ENCODE data around the gene ELFN2.
"Not testable (repeated sequence)": the region's sequence is repeated elsewhere in the genome, so short reads cannot be mapped to it uniquely, and the experiment has no call there.

ELFN2 gene

DNA sequence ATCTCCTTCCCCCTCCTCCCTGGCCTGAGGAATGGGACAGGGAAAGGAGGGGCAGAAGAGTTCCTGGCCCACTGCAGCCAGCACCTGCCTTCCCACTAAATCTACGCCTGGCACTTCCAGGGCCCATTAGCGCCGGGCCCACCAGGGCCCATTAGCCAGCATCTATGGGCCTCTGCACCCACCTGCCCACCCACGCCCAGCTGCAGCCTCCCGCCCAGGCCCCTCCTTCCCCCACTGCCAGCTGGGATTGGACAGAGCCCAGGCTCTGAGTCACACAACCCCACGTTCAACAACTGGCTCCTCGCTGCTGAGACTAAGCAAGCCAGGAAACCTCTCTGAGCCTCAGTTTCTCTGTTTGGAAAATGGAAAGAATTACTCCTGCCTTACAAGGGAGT, 96.2 kb downstream of the ELFN2 start:
- Histone ChIP-seq H3K4me1 (ENCODE audit: control insufficient read depth in 1 of 2, insufficient read depth in 1 of 2, low read depth in 1 of 2, low read length in 1 of 2) (no peaks in the 10 kb centered on the region), H3K9me3 (no peaks in the 10 kb centered on the region), H3K4me3 (ENCODE audit: low read depth in 1 of 2, low read length in 1 of 2) (no peak overlapping the region), H3K27ac (no peak overlapping the region), H3K36me3 (no peaks in the 10 kb centered on the region), H3K27me3 (peaks cover 98% of the 10 kb centered on the region)
- TF ChIP-seq, protein P1, sequence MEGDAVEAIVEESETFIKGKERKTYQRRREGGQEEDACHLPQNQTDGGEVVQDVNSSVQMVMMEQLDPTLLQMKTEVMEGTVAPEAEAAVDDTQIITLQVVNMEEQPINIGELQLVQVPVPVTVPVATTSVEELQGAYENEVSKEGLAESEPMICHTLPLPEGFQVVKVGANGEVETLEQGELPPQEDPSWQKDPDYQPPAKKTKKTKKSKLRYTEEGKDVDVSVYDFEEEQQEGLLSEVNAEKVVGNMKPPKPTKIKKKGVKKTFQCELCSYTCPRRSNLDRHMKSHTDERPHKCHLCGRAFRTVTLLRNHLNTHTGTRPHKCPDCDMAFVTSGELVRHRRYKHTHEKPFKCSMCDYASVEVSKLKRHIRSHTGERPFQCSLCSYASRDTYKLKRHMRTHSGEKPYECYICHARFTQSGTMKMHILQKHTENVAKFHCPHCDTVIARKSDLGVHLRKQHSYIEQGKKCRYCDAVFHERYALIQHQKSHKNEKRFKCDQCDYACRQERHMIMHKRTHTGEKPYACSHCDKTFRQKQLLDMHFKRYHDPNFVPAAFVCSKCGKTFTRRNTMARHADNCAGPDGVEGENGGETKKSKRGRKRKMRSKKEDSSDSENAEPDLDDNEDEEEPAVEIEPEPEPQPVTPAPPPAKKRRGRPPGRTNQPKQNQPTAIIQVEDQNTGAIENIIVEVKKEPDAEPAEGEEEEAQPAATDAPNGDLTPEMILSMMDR (IDR thresholded peaks at IDR 0.05), result no peak

DNA sequence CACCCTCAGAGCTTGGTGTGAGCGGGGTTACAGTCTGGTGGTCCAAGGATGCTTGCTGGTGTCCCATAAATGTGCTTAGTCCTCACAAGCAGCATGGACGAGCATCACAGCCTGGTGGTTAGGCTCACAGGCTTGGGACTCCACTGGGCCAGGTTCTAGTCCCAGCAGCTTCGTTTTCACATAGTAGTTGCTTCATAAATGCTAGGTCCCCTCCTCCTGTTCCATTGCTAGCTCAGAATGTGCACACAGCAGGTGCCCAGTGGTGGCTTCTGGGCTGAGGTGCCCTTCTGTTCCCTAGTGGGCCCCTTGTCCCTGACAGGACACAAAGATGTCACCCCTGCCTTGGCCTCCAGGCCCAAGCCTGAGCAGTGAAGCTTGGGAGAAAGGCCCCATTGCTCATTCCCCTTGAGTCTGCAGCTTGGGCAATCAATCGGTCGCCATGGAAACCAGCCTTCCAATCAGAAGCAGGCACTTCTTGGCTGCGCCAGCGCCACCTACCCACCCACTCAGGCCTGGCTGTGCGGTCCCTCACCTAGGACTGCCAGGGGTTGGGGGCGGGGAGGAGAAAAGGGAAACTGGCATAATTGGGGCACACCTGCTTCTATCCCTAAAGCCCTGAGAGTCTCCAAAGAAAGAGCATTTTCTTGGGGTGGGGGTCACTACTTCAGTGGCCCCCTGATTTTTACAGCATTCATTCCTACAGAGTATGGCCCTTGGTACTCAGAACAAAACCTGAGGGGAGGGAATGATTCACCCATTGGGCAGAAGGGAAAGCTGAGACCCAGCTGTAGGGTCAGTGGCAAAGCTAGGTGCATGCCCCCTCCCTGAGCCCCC, 96.9 kb downstream of the ELFN2 start:
- Histone ChIP-seq H3K9me3 (no peaks in the 10 kb centered on the region), H3K4me1 (ENCODE audit: control insufficient read depth in 1 of 2, insufficient read depth in 1 of 2, low read depth in 1 of 2, low read length in 1 of 2) (no peaks in the 10 kb centered on the region), H3K27ac (no peak overlapping the region), H3K36me3 (no peaks in the 10 kb centered on the region), H3K4me3 (ENCODE audit: low read depth in 1 of 2, low read length in 1 of 2) (no peak overlapping the region), H3K27me3 (peaks cover 98% of the 10 kb centered on the region)
- TF ChIP-seq, protein P1 (IDR thresholded peaks at IDR 0.05), result no peak

DNA sequence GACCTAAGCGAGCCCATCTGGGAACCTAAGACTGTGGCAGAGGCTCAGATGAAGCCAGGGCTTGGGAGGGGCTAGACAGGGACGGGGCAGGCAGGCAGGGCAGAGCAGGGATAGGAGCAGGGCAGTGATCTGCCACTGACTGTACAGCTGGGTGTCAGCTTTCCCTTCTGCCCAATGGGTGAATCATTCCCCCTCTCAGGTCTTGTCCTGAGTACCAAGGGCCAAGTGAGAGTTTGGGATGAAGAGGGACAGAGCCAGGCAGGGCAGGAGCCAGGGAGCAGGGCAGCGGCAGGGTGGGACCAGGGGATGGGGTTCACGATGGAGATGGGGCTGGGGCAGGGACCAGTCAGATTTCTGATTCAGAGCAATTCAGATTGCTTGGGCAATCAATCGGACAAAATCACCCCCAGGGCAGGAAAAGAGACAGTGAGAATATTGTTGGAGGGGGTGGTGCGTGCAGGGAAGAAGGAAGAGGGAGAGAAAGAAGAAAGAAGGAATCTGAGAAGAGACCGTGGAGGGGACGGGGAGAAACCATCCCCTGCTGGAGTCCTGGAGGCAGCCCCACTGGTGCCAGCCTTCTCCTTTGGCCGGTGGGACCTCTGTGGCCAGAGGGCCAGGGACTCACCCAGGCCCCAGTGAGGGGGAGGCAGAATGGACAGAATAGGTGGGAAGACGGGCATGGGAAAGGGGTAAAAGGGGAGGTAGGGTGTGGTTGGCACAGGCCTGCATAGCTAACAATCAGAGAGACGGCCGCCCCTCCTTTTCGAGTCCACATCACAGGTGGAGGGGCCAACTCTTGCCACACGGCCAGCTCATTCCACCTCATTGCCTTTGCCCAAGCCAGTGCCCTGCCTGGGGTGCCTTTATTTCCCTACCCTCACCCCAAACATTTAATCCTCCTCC, 97.8 kb downstream of the ELFN2 start:
- H3K36me3 ChIP-seq, result no peaks in the 10 kb centered on the region
- no peaks in the 10 kb centered on the region for H3K4me1 ChIP-seq (ENCODE audit: control insufficient read depth in 1 of 2, insufficient read depth in 1 of 2, low read depth in 1 of 2, low read length in 1 of 2)
- H3K9me3 ChIP-seq, result no peaks in the 10 kb centered on the region
- H3K4me3 ChIP-seq (ENCODE audit: low read depth in 1 of 2, low read length in 1 of 2), result no peak overlapping the region
- TF ChIP-seq, protein P1 (IDR thresholded peaks at IDR 0.05), result no peak
- H3K27me3 ChIP-seq, result peaks cover 98% of the 10 kb centered on the region
- no peak overlapping the region for H3K27ac ChIP-seq

DNA sequence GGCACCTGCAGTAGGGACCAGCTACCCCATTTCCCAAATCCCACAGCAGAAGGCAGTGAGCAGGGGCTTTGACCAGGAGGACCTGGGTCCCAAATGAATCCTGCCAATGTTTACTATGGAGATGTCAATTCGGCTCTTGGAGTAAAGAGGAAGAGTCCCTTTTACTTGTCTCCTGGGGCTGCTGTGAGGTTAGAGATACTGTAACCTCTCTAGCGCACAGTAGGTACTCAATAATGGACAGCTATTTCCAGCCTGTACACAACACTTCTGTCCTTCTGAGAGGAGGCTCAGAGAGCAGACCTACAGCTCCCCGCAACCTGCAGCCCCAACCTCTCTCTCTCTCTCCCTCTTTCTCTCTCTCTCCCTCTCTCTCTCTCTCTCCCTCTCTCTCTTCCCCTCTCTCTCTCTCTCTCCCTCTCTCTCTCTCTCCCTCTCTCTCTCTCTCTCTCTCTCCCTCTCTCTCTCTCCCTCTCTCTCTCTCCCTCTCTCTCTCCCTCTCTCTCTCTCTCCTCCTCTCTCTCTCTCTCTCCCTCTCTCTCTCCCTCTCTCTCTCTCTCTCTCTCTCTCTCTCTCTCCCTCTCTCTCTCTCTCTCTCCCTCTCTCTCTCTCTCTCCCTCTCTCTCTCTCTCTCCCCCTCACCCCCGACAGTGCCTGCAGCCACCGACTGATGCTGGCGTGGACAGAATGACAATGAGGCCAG, 98.6 kb downstream of the ELFN2 start:
- H3K4me3 ChIP-seq (ENCODE audit: low read depth in 1 of 2, low read length in 1 of 2); H3K27ac ChIP-seq; H3K36me3 ChIP-seq; H3K9me3 ChIP-seq; H3K4me1 ChIP-seq (ENCODE audit: control insufficient read depth in 1 of 2, insufficient read depth in 1 of 2, low read depth in 1 of 2, low read length in 1 of 2): not testable (repeated sequence)
- H3K27me3 ChIP-seq, result peaks cover 98% of the 10 kb centered on the region

DNA sequence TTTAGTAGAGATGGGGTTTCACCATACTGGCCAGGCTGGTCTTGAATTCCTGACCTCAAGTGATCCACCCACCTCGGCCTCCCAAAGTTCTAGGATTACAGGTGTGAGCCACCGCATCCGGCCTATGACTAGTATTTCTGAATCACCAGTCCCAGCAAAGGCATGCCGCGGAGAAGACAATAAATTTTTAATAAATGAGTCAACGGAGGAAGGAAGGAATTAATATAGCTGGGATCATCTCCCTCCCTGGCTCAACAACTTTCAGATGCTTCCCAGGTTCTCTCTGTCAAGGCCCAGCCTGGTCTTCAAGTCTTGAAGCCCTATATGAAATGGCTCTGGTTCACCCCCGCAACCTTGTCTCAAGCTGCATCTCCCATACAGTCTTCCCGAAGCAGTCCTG, 99.3 kb downstream of the ELFN2 start:
- Histone ChIP-seq H3K4me3 (ENCODE audit: low read depth in 1 of 2, low read length in 1 of 2) (no peak overlapping the region), H3K36me3 (no peaks in the 10 kb centered on the region), H3K27ac (no peak overlapping the region), H3K9me3 (no peaks in the 10 kb centered on the region), H3K4me1 (ENCODE audit: control insufficient read depth in 1 of 2, insufficient read depth in 1 of 2, low read depth in 1 of 2, low read length in 1 of 2) (no peaks in the 10 kb centered on the region), H3K27me3 (peaks cover 98% of the 10 kb centered on the region)
- TF ChIP-seq, protein P1 (IDR thresholded peaks at IDR 0.05), result no peak
